Measurements from ENCODE around the gene C4orf50.

The C4orf50 gene

DNA sequence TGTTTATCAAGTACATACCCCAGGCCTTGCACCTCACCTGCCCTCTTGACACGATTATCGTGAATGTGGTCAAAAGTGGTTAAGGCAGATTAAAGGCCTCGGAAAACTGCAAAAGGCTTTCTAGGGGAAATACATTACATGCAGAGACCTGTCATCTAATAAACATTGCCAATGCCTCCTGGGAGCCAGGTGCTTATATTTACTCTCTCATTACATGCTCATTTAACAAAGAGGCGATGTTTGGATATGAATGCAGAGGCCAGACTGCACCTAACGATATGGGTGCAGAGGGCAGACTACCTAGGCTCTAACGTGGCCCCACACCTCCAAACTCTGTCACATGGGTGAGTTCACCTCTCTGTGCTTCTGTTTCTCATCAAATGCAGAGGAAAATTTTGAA, 139.9 kb downstream of the C4orf50 start:
- H3K36me3 ChIP-seq (ENCODE audit: control insufficient read depth in 1 of 2, insufficient read depth in 2 of 2, low read length in 2 of 2), result no peaks in the 10 kb centered on the region
- no peak overlapping the region for H3K9ac ChIP-seq (ENCODE audit: low read depth in 1 of 2, low read length in 2 of 2)
- H3K4me3 ChIP-seq (ENCODE audit: low read depth in 1 of 2, low read length in 2 of 2), result no peak overlapping the region
- no peaks in the 10 kb centered on the region for H3K4me1 ChIP-seq (ENCODE audit: control insufficient read depth in 1 of 2, insufficient read depth in 2 of 2, low read length in 2 of 2)
- H3K9me3 ChIP-seq (ENCODE audit: control insufficient read depth in 1 of 2, low read length in 2 of 2), result no peaks in the 10 kb centered on the region
- H3K27ac ChIP-seq (ENCODE audit: low read depth, low read length), result no peak overlapping the region
- no peaks in the 10 kb centered on the region for H3K27me3 ChIP-seq (ENCODE audit: control insufficient read depth in 1 of 2, insufficient read depth in 2 of 2, low read length in 2 of 2)

DNA sequence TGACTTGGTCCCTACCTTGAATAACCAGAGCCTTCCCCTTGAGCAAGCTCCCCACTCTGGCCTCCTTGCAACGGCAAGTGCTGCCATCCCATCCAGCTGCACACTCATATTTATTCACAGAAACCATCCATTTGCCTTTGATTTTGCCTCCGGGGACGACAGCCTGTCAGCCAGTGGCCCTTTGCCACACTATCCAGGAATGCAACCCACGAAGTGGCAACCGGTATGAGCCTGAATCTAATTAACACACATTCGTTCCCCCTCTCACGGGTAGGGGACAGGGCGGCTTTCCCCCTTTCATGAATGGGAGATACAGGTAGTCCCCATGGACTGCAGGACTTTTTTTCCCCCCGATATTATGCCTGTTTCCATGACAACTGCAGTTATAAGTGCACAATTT, 140.8 kb downstream of the C4orf50 start:
- Histone ChIP-seq H3K27me3 (ENCODE audit: control insufficient read depth in 1 of 2, insufficient read depth in 2 of 2, low read length in 2 of 2) (no peaks in the 10 kb centered on the region), H3K4me1 (ENCODE audit: control insufficient read depth in 1 of 2, insufficient read depth in 2 of 2, low read length in 2 of 2) (no peaks in the 10 kb centered on the region), H3K27ac (ENCODE audit: low read depth, low read length) (no peak overlapping the region), H3K9me3 (ENCODE audit: control insufficient read depth in 1 of 2, low read length in 2 of 2) (no peaks in the 10 kb centered on the region), H3K9ac (ENCODE audit: low read depth in 1 of 2, low read length in 2 of 2) (no peak overlapping the region), H3K36me3 (ENCODE audit: control insufficient read depth in 1 of 2, insufficient read depth in 2 of 2, low read length in 2 of 2) (no peaks in the 10 kb centered on the region), H3K4me3 (ENCODE audit: low read depth in 1 of 2, low read length in 2 of 2) (no peak overlapping the region)

DNA sequence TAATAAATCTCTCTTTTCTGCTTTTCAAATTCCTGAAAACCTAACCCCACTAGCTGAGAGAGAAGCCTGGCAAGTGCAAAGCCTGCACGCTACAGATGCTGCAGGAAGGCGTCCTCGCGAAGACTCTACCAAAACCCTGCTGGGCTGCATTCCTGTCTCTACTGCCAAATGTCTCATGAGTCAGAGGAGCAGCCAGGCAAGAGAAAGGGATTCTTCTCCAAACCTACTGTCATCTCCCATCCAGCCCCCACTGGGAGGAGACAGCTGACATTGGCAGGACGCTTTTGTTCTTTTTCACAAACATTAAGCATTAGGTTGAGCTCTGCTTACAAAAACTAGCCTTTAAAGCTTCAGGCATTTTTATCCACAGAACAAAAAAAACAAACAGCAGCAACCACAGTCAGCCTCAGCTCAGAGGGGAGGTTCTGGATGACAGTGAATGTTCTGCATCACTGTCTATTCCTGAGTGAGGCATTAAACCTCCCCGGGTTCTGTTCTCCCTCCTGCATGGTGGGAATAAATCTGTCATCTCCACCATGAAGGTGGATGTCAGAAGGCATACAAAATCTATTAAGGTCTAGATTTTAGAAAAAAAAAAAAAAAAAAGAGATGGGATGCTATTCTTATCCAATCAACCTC, 143.3 kb downstream of the C4orf50 start:
- Histone ChIP-seq H3K9me3 (ENCODE audit: control insufficient read depth in 1 of 2, low read length in 2 of 2) (no peaks in the 10 kb centered on the region), H3K27me3 (ENCODE audit: control insufficient read depth in 1 of 2, insufficient read depth in 2 of 2, low read length in 2 of 2) (no peaks in the 10 kb centered on the region), H3K4me3 (ENCODE audit: low read depth in 1 of 2, low read length in 2 of 2) (no peak overlapping the region), H3K27ac (ENCODE audit: low read depth, low read length) (no peak overlapping the region), H3K4me1 (ENCODE audit: control insufficient read depth in 1 of 2, insufficient read depth in 2 of 2, low read length in 2 of 2) (no peaks in the 10 kb centered on the region), H3K36me3 (ENCODE audit: control insufficient read depth in 1 of 2, insufficient read depth in 2 of 2, low read length in 2 of 2) (no peaks in the 10 kb centered on the region), H3K9ac (ENCODE audit: low read depth in 1 of 2, low read length in 2 of 2) (no peak overlapping the region)

GRCh38 chr4:5870701-5871100, 147.5 kb downstream of the C4orf50 start:
- no peak overlapping the region for H3K27ac ChIP-seq (ENCODE audit: low read depth, low read length)
- no peaks in the 10 kb centered on the region for H3K4me1 ChIP-seq (ENCODE audit: control insufficient read depth in 1 of 2, insufficient read depth in 2 of 2, low read length in 2 of 2)
- H3K4me3 ChIP-seq (ENCODE audit: low read depth in 1 of 2, low read length in 2 of 2), result no peak overlapping the region
- H3K9ac ChIP-seq (ENCODE audit: low read depth in 1 of 2, low read length in 2 of 2), result no peak overlapping the region
- H3K9me3 ChIP-seq (ENCODE audit: control insufficient read depth in 1 of 2, low read length in 2 of 2), result no peaks in the 10 kb centered on the region
- H3K27me3 ChIP-seq (ENCODE audit: control insufficient read depth in 1 of 2, insufficient read depth in 2 of 2, low read length in 2 of 2), result no peaks in the 10 kb centered on the region
- H3K36me3 ChIP-seq (ENCODE audit: control insufficient read depth in 1 of 2, insufficient read depth in 2 of 2, low read length in 2 of 2), result no peaks in the 10 kb centered on the region

DNA sequence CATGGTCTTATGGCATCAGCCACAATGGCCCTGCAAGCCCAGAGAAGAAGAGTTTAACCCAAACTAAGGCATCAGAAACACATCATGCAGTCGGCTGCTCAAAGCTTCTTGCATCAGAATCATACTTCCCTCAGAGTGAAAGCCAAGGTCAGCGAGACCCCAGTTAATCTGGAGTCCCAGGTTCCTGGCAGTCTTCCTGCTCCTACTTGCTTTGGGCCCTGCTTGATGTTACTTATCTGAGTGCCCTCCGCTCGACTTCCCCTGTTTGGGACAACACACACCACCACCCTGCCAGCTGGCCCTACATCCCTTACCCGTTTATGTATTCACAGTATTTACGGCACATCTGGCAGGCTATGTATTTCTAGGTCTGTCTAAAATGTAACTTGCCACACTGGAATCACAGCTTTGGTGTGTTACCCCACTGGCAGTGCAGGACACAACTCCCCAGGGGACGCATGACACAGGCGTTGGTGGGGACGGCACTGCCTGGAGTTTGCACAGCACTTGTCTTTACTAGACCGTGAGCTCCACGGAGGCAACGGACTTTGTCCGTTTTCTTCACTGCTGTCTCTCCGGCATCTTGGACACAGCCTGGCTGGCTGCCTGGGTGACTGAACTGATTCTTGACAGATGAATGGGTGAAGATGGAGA, 148.1 kb downstream of the C4orf50 start:
- H3K9me3 ChIP-seq (ENCODE audit: control insufficient read depth in 1 of 2, low read length in 2 of 2), result no peaks in the 10 kb centered on the region
- H3K9ac ChIP-seq (ENCODE audit: low read depth in 1 of 2, low read length in 2 of 2), result no peak overlapping the region
- no peak overlapping the region for H3K4me3 ChIP-seq (ENCODE audit: low read depth in 1 of 2, low read length in 2 of 2)
- H3K4me1 ChIP-seq (ENCODE audit: control insufficient read depth in 1 of 2, insufficient read depth in 2 of 2, low read length in 2 of 2), result no peaks in the 10 kb centered on the region
- no peak overlapping the region for H3K27ac ChIP-seq (ENCODE audit: low read depth, low read length)
- H3K27me3 ChIP-seq (ENCODE audit: control insufficient read depth in 1 of 2, insufficient read depth in 2 of 2, low read length in 2 of 2), result no peaks in the 10 kb centered on the region
- no peaks in the 10 kb centered on the region for H3K36me3 ChIP-seq (ENCODE audit: control insufficient read depth in 1 of 2, insufficient read depth in 2 of 2, low read length in 2 of 2)

DNA sequence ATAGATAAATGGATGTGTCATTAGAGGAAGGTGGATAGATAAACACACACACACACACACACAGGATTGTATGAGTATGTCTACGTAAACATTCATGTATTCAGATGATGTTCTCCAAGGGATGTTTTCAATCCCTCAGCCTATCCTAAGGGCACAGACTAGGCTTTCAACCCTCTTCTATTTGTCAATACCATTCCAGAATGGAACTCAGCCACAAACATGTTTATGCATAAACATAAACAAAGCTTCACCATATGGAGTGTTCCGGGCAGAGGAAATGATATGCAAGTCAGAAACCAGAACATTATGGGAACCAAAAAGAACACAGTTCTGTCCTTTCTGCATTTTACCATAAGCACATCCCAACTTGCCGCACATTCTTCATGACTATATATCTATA, 150.4 kb downstream of the C4orf50 start:
- Histone ChIP-seq H3K36me3 (ENCODE audit: control insufficient read depth in 1 of 2, insufficient read depth in 2 of 2, low read length in 2 of 2) (no peaks in the 10 kb centered on the region), H3K27ac (ENCODE audit: low read depth, low read length) (no peak overlapping the region), H3K9me3 (ENCODE audit: control insufficient read depth in 1 of 2, low read length in 2 of 2) (no peaks in the 10 kb centered on the region), H3K4me3 (ENCODE audit: low read depth in 1 of 2, low read length in 2 of 2) (no peak overlapping the region), H3K27me3 (ENCODE audit: control insufficient read depth in 1 of 2, insufficient read depth in 2 of 2, low read length in 2 of 2) (no peaks in the 10 kb centered on the region), H3K9ac (ENCODE audit: low read depth in 1 of 2, low read length in 2 of 2) (no peak overlapping the region), H3K4me1 (ENCODE audit: control insufficient read depth in 1 of 2, insufficient read depth in 2 of 2, low read length in 2 of 2) (no peaks in the 10 kb centered on the region)

GRCh38 chr4:5866841-5867813, 151.1 kb downstream of the C4orf50 start:
- no peaks in the 10 kb centered on the region for H3K9me3 ChIP-seq (ENCODE audit: control insufficient read depth in 1 of 2, low read length in 2 of 2)
- H3K4me1 ChIP-seq (ENCODE audit: control insufficient read depth in 1 of 2, insufficient read depth in 2 of 2, low read length in 2 of 2), result no peaks in the 10 kb centered on the region
- no peak overlapping the region for H3K4me3 ChIP-seq (ENCODE audit: low read depth in 1 of 2, low read length in 2 of 2)
- H3K9ac ChIP-seq (ENCODE audit: low read depth in 1 of 2, low read length in 2 of 2), result no peak overlapping the region
- H3K27me3 ChIP-seq (ENCODE audit: control insufficient read depth in 1 of 2, insufficient read depth in 2 of 2, low read length in 2 of 2), result no peaks in the 10 kb centered on the region
- H3K27ac ChIP-seq (ENCODE audit: low read depth, low read length), result no peak overlapping the region
- no peaks in the 10 kb centered on the region for H3K36me3 ChIP-seq (ENCODE audit: control insufficient read depth in 1 of 2, insufficient read depth in 2 of 2, low read length in 2 of 2)

DNA sequence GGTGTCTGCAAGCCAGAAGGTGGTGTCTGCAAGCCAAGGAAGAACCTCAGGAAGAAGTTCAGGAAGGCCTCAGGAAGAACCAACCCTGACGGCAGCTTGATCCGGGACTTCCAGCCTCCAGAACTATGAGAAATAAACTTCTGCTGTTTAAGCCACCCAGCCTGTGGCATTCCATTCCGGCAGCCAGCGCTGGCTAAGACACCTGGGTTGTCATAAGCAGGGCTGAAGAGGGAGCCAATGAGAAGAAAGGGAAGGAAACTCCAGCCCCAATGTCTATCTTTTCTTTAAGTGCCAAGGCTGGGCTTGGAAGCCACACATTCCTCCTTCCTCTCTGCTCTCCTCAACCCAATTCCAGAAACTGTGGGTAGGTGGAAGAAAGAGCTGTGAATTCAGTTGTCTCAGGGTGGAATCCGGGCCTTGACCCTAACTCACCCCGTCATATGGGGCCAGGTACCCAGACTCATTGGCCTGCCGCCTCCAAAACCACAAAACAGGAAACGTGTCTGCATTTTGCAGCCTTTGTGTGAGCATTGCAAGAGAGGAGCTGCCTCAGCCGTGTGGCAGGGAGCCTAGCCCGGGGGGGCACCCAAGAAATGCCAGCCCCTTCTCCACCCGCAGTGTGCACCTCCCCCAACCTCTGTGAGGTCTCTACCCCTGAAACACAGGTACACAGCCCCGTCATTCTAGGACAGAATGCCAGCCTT, 152.2 kb downstream of the C4orf50 start:
- Histone ChIP-seq H3K9me3 (ENCODE audit: control insufficient read depth in 1 of 2, low read length in 2 of 2) (no peaks in the 10 kb centered on the region), H3K27me3 (ENCODE audit: control insufficient read depth in 1 of 2, insufficient read depth in 2 of 2, low read length in 2 of 2) (no peaks in the 10 kb centered on the region), H3K9ac (ENCODE audit: low read depth in 1 of 2, low read length in 2 of 2) (no peak overlapping the region), H3K4me1 (ENCODE audit: control insufficient read depth in 1 of 2, insufficient read depth in 2 of 2, low read length in 2 of 2) (no peaks in the 10 kb centered on the region), H3K4me3 (ENCODE audit: low read depth in 1 of 2, low read length in 2 of 2) (no peak overlapping the region), H3K36me3 (ENCODE audit: control insufficient read depth in 1 of 2, insufficient read depth in 2 of 2, low read length in 2 of 2) (no peaks in the 10 kb centered on the region), H3K27ac (ENCODE audit: low read depth, low read length) (no peak overlapping the region)

- Histone ChIP-seq H3K27ac (ENCODE audit: low read depth, low read length) (no peak overlapping the region), H3K9ac (ENCODE audit: low read depth in 1 of 2, low read length in 2 of 2) (no peak overlapping the region)
Measured at GRCh38 chr4:5863461-5864113, 154.6 kb downstream of the C4orf50 start.

More at GRCh38 chr4:5863461-5864113, 154.6 kb downstream of the C4orf50 start:
- Histone ChIP-seq H3K36me3 (ENCODE audit: control insufficient read depth in 1 of 2, insufficient read depth in 2 of 2, low read length in 2 of 2) (no peaks in the 10 kb centered on the region), H3K4me3 (ENCODE audit: low read depth in 1 of 2, low read length in 2 of 2) (no peak overlapping the region), H3K27me3 (ENCODE audit: control insufficient read depth in 1 of 2, insufficient read depth in 2 of 2, low read length in 2 of 2) (no peaks in the 10 kb centered on the region), H3K9me3 (ENCODE audit: control insufficient read depth in 1 of 2, low read length in 2 of 2) (no peaks in the 10 kb centered on the region), H3K4me1 (ENCODE audit: control insufficient read depth in 1 of 2, insufficient read depth in 2 of 2, low read length in 2 of 2) (no peaks in the 10 kb centered on the region)
